Subcutaneous adipose tissue (tissue), 4 donors: ENCODE measurements around the gene HS3ST1. TPM values are rescaled to one million over a fixed set of nuclear protein-coding genes. Genes with fewer than 3 reads are reported as not detected.

Experiments
- CTCF ChIP-seq: fragments of 450-650 bp; IDR thresholded peaks from one replicate; pipeline ENCODE4 v1.5.1; 2016; ENCODE audit warnings: low read depth, mild to moderate bottlenecking, control low read depth, antibody characterized with exemption, moderate library complexity
- total RNA-seq, 4 donors: library from RNA; depleted of rRNA; stranded (reverse); fragments of >200 nt; gene quantifications; one replicate each; pipeline ENCODE4 v1.1.0, GENCODE V29; 2016

The HS3ST1 gene
- total RNA-seq, 4 donors from 2014 or later = 0.16 to 2.1 (median 1.3) TPM

DNA sequence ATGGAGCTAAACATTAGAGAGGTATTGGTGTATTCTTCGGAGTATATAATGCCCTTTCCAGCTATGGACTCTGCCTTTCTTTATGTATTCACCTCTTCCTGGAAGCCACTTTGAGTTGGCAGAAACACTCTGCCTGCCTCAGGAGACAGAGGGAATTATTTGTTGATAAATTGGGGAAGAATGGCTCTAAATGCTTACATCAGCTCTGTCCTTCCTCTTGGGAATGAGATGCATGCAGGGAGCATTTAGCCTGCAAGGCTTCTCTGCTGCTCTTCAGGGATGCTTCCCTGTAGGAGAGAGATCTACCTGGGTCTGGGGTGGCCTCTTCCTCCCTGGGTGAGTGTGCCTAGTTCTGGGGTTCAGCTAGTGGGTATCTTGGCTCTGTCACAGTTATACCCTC lies 6.9 kb upstream of the HS3ST1 start:
- TF ChIP-seq CTCF = no peak

DNA sequence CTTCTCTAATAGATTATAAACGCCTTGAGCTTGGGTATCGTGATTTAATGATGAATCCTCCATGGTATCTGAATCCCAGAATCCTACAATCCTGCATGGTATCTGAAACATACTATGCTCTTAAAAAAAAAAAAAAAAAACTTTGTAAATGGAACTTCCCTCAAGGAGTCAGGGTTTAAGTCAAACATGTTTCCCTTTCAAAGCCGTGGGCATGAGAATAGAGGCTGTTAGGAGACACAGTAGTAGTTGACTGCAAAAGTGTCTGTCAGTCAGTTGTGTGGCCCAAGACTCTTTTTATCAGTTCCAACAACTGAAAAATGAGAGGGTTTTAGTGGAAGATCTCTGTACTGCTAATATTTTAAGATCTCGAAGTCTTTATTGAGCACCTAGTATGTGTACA lies 2.4 kb upstream of the HS3ST1 start:
- TF ChIP-seq CTCF = no peak

GRCh38 chr4:11430536-11430935 lies 1.8 kb upstream of the HS3ST1 start:
- TF ChIP-seq CTCF = no peak

DNA sequence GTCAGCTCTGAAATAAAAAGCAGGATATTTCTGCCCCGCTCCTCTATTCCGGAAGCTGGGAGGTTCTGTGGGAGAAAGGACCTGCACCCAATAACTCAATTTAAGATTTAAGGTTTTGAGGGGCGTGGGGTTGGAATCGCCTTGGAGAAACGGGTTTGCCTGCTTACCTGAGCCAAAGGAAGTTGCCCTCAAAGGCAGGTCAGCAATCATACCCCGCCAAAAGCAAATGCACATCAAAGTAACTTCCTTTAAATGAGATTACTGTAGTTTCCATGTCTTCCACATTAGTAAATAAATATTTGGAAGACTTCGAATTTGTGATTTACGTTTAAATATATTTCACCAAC lies 978 bp upstream of the HS3ST1 start:
- TF ChIP-seq CTCF = no peak

DNA sequence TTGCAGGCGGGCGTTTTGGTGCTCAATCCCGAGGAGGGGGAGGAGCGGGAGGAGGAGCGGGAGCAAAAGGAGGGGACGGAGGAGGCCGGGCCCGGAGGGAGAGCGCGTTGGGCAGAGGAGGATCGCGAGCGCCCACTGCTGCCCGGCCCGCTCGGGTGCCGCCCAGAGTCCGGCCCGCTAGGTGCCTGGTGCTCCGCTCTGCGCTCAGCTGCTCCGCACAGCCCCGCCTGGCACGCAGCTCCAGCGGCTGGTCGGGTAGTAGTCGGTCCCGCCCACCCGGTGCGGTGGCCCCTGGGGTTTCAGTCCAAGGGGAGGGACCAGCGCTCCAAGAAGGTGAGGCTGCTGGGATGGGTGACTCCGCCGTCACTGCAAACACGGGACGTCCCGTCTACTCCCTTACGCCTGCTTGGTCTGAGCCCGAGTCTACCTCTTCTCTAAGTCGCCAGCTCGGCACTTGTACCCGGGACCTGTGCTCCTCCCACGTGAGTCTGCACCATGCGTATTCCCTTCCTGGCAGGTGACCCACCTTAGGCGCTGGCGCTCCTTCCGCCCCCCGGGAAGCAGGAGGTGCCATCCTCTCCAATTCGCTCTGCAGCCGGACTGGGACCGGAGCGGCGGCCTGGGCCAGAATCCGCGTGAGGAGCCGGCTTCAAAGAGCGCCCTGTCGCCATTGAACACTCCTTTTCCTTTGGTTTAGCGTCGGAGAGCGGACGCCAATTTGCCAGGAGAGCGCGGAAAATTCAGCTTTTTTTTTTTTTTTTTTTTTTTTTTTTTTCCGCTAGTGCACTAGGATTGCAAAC lies 405 bp upstream of the HS3ST1 start:
- no peak for TF ChIP-seq CTCF

GRCh38 chr4:11427121-11427996 lies 1.3 kb downstream of the HS3ST1 start:
- TF ChIP-seq CTCF = no peak

GRCh38 chr4:11426731-11427120 lies 2.0 kb downstream of the HS3ST1 start:
- TF ChIP-seq CTCF = no peak
